ENCODE data around the gene CHCHD1. TPM values are rescaled to one million over a fixed set of nuclear protein-coding genes. Genes with fewer than 3 reads are reported as not detected.

CHCHD1 gene
- total RNA-seq, 1 experiment from 2014 or later: 19.5 TPM

- no TSS peak for BruUV-seq (replicated peaks)
- peaks cover 31% of the 10 kb centered on the region for H3K4me1 Mint-ChIP-seq (ENCODE audit: insufficient read depth, unreplicated experiment)
- H3K36me3 Mint-ChIP-seq (ENCODE audit: insufficient read depth, unreplicated experiment): peaks cover 81% of the 10 kb centered on the region
- ChIA-PET POLR2A (interaction anchor here (0.6 to 6.7 kb wide), 19 partner anchors 10 to 1344 kb away, joined by 3 to 202 read pairs (median 5); partner anchors contain the start of genes CHCHD1, SEC24C and ZSWIM8), CTCF (interaction anchor here (0.5 to 1.2 kb wide), 7 partner anchors 10 to 107 kb away, joined by 3 to 5 read pairs (median 3); no protein-coding TSS in a partner anchor)
- intact Hi-C loops (cut with micrococcal nuclease): loop anchor here (1.0 to 5.0 kb wide), 2 partner anchors 10 to 40 kb away; partner anchors contain the start of gene CHCHD1
- peak overlapping the region; percentile 92 for H3K4me3 Mint-ChIP-seq (ENCODE audit: unreplicated experiment)
- no peaks in the 10 kb centered on the region for H3K27me3 Mint-ChIP-seq (ENCODE audit: insufficient read depth, unreplicated experiment)
- H3K27ac Mint-ChIP-seq (ENCODE audit: low read depth, unreplicated experiment): peak overlapping the region; percentile 79
- H3K9me3 Mint-ChIP-seq (ENCODE audit: unreplicated experiment): no peaks in the 10 kb centered on the region
- TF ChIP-seq, protein P1, sequence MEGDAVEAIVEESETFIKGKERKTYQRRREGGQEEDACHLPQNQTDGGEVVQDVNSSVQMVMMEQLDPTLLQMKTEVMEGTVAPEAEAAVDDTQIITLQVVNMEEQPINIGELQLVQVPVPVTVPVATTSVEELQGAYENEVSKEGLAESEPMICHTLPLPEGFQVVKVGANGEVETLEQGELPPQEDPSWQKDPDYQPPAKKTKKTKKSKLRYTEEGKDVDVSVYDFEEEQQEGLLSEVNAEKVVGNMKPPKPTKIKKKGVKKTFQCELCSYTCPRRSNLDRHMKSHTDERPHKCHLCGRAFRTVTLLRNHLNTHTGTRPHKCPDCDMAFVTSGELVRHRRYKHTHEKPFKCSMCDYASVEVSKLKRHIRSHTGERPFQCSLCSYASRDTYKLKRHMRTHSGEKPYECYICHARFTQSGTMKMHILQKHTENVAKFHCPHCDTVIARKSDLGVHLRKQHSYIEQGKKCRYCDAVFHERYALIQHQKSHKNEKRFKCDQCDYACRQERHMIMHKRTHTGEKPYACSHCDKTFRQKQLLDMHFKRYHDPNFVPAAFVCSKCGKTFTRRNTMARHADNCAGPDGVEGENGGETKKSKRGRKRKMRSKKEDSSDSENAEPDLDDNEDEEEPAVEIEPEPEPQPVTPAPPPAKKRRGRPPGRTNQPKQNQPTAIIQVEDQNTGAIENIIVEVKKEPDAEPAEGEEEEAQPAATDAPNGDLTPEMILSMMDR (IDR thresholded peaks at IDR 0.05; ENCODE audit: unreplicated experiment): no peak
- peak; percentile 73 for DNase-seq (ENCODE audit: unreplicated experiment)
Observed at GRCh38 chr10:73772281-73773151, 9.3 kb upstream of the CHCHD1 start.

- POLR2A ChIA-PET: interaction anchor here (0.6 to 6.7 kb wide), 18 partner anchors 10 to 1343 kb away, joined by 3 to 202 read pairs (median 6); partner anchors contain the start of genes CHCHD1, SEC24C and ZSWIM8
- Mint-ChIP-seq H3K4me1 (ENCODE audit: insufficient read depth, unreplicated experiment) (peaks cover 31% of the 10 kb centered on the region), H3K27ac (ENCODE audit: low read depth, unreplicated experiment) (peak overlapping the region; percentile 79), H3K27me3 (ENCODE audit: insufficient read depth, unreplicated experiment) (no peaks in the 10 kb centered on the region), H3K9me3 (ENCODE audit: unreplicated experiment) (no peaks in the 10 kb centered on the region), H3K36me3 (ENCODE audit: insufficient read depth, unreplicated experiment) (peaks cover 80% of the 10 kb centered on the region), H3K4me3 (ENCODE audit: unreplicated experiment) (peak overlapping the region; percentile 92)
- DNase-seq (ENCODE audit: unreplicated experiment): no peak
- TSS peak; percentile 8 for BruUV-seq (replicated peaks)
- CTCF ChIA-PET: interaction anchor here (0.5 to 1.2 kb wide), 9 partner anchors 8 to 247 kb away, joined by 3 to 5 read pairs (median 3); partner anchors contain the start of gene SEC24C
- intact Hi-C loops (cut with micrococcal nuclease): loop anchor here (5.0 kb wide), 1 partner anchor 41 kb away; no protein-coding TSS in a partner anchor
- TF ChIP-seq, protein P1 (IDR thresholded peaks at IDR 0.05; ENCODE audit: unreplicated experiment): no peak
Observed at GRCh38 chr10:73773152-73773879, 8.5 kb upstream of the CHCHD1 start.

DNA sequence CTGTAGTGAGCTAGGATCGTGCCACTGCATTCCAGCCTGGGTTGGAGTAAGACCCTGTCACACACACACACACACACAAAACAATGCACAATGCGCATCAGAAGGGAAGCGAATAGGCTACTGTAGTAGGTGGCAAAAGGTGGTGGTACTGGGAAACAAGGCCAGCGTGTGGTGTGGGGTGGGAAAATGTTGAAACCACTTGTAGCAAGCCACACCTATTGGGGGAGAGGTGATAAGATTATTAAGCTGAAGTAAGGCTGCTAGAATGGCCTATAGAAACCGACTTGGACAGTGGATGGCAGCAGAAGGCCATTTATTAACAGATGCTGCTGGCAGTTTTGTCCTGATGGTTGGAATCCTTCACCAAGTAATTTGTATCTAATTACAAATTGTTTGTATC lies 7.2 kb upstream of the CHCHD1 start:
- H3K27ac Mint-ChIP-seq (ENCODE audit: low read depth, unreplicated experiment): peak overlapping the region; percentile 20
- intact Hi-C loops (cut with micrococcal nuclease): loop anchor here (1.0 to 5.0 kb wide), 2 partner anchors 42 to 105 kb away; no protein-coding TSS in a partner anchor
- H3K4me3 Mint-ChIP-seq (ENCODE audit: unreplicated experiment): peak overlapping the region; percentile 92
- ChIA-PET CTCF (interaction anchor here (1.0 to 1.3 kb wide), 2 partner anchors 9 to 166 kb away, joined by 4 to 5 read pairs; no protein-coding TSS in a partner anchor), POLR2A (interaction anchor here (1.2 to 6.7 kb wide), 6 partner anchors 9 to 44 kb away, joined by 6 to 202 read pairs (median 48); partner anchors contain the start of genes CHCHD1, SEC24C and ZSWIM8)
- TF ChIP-seq, protein P1 (IDR thresholded peaks at IDR 0.05; ENCODE audit: unreplicated experiment): peak; percentile 6
- no peaks in the 10 kb centered on the region for H3K27me3 Mint-ChIP-seq (ENCODE audit: insufficient read depth, unreplicated experiment)
- no TSS peak for BruUV-seq (replicated peaks)
- peak; percentile 42 for DNase-seq (ENCODE audit: unreplicated experiment)
- H3K4me1 Mint-ChIP-seq (ENCODE audit: insufficient read depth, unreplicated experiment): peaks cover 31% of the 10 kb centered on the region
- peaks cover 80% of the 10 kb centered on the region for H3K36me3 Mint-ChIP-seq (ENCODE audit: insufficient read depth, unreplicated experiment)
- no peaks in the 10 kb centered on the region for H3K9me3 Mint-ChIP-seq (ENCODE audit: unreplicated experiment)
